Heart right ventricle (tissue), 16 donors: Measurements from ENCODE around the gene ATF6B. TPM values are rescaled to one million over a fixed set of nuclear protein-coding genes. Genes with fewer than 3 reads are reported as not detected.

ENCODE experiments used
- ATAC-seq, 8 donors: fragments of 200-7000 bp; cut with Tn5 transposase; one replicate each; pipeline ENCODE4 v1.9.1; 2020; ENCODE audit warnings: mild to moderate bottlenecking in 8 of 8, moderate library complexity in 8 of 8, moderate number of reproducible peaks in 1 of 8
- DNase-seq, 2 donors: peaks; one replicate each; pipeline ENCODE4 v3.0.0-alpha.2; 2020
- H3K27ac ChIP-seq, 10 donors: fragments of 200-600 bp; sonication (generic) in 2 of 10; one replicate each; pipeline versions ENCODE4 v1.5.0 to v1.8.0; 2020 to 2022; ENCODE audit warnings: mild to moderate bottlenecking in 3 of 10
- H3K27me3 ChIP-seq, 7 donors: fragments of 200-600 bp; one replicate each; pipeline ENCODE4 v1.8.0; 2021 to 2022; ENCODE audit warnings: mild to moderate bottlenecking in 2 of 7
- H3K36me3 ChIP-seq, 9 donors: fragments of 200-600 bp; sonication (generic) in 1 of 9; one replicate each; pipeline versions ENCODE4 v1.5.0 to v1.8.0; 2020 to 2022; ENCODE audit warnings: mild to moderate bottlenecking in 2 of 9
- H3K4me1 ChIP-seq, 9 donors: fragments of 200-600 bp; sonication (generic) in 1 of 9; one replicate each; pipeline versions ENCODE4 v1.5.0 to v1.8.0; 2020 to 2022; ENCODE audit warnings: mild to moderate bottlenecking in 4 of 9
- H3K4me3 ChIP-seq, 10 donors: fragments of 200-600 bp; sonication (generic) in 2 of 10; one replicate each; pipeline versions ENCODE4 v1.5.0 to v1.8.0; 2020 to 2022; ENCODE audit warnings: mild to moderate bottlenecking in 7 of 10, moderate library complexity in 2 of 10
- H3K9me3 ChIP-seq, 11 donors: fragments of 200-600 bp in 10 of 11; sonication (generic) in 2 of 11; one replicate each; pipeline versions ENCODE4 v1.5.0 to v1.8.0; 2013 to 2022; ENCODE audit warnings: mild to moderate bottlenecking in 2 of 11, control low read depth in 1 of 11, moderate library complexity in 1 of 11
- WGBS, 2 donors: extraction: QIAGEN DNeasy Blood & Tissue Kit; methylation state at CpG; one replicate each; pipeline ENCODE4 v1.1.7; 2013; ENCODE audit warnings: inconsistent platforms in 1 of 2; 5-methylcytosine and 5-hydroxymethylcytosine counted together
- intact Hi-C, 10 donors: fragments of 100-400 bp; cut with DNase I; formaldehyde crosslinking; loops; one replicate each; pipeline versions ENCODE4 v1.11.1 to v1.14.2; 2022
- polyA plus RNA-seq, 2 donors: library from polyadenylated mRNA; stranded (reverse); fragments of 200-250 nt; gene quantifications; one replicate each; pipeline ENCODE4 v1.2.3, GENCODE V29; 2013
- total RNA-seq, 10 donors: library from RNA; stranded (reverse); fragmentation: NEBNext Ultra II Directional in 3 of 10; extraction: Animal tissue kit (Norgen Biotek cat#: 25700) in 3 of 10; gene quantifications; one replicate each; pipeline versions ENCODE4 v1.2.1 to v1.2.4, GENCODE V29; 2021 to 2023
- TF ChIP-seq, protein P1 (sequence below), 9 donors: fragments of 200-600 bp; sonication (generic) in 2 of 9; IDR thresholded peaks; one replicate each; pipeline versions ENCODE4 v1.5.0 to v1.8.0; 2021 to 2022; ENCODE audit warnings: antibody characterized with exemption in 9 of 9, mild to moderate bottlenecking in 5 of 9, moderate library complexity in 1 of 9
- donor health status: Arrhythmogenic right ventricular cardiomyopathy.
- donor health status: ischemic (EF 13 %, LVEDD 7.1; RV severe dilation, severe dysfunction).
- donor health status: healthy with polysubstance abuse.
- donor health status: DM: no; HTN: yes; CAD: no.
- donor health status: DM: no; HTN: no; CAD: no.
- donor health status: ischemic (EF 25% LVEDD 6.9; RV normal size, moderate dysfunction).
- donor health status: ischemic (EF 25% LVEDD 5.7; RV mildly dilated, moderate dysfunction).
- donor health status: healthy.
- donor health status: DM: yes; HTN: yes; CAD: no.
- donor health status: Ischemic cardiomyopathy.
- donor health status: ischemic (EF 35%, LVEDD 5.7; RV mildly dilated, moderate dysfunction).
- donor health status: nonischemic (EF 11% LVEDD 7.7; RV severe dilation, severe dysfunction).
- donor health status: DM: yes; HTN: yes; CAD: no.
- donor health status: PGD.
- donor health status: ischemic (EF 29% LVEDD 5.4; RV normal size, mild dysfunction).
- donor health status: nonischemic (EF 23%, LVEDD 6.1; RV moderate dilation, normal function).

Gene ATF6B
- total and polyA plus RNA-seq, 12 donors, result 20.1 to 47.0 (median 29.4) TPM

GRCh38 chr6:32118782-32119628 lies 9.0 kb downstream of the ATF6B start:
- intact Hi-C loops, result loop anchor here in 5 of 10 donors (5.0 to 10.0 kb wide), 4 partner anchors 33 to 126 kb away; partner anchors contain the start of genes PPT2 (in 2 of the 5) and PRRT1 (in 2 of the 5)
- 20 to 22% methylated on average over 17 of the region's 17 CpGs for WGBS, 2 donors
- Histone ChIP-seq H3K36me3 (peaks cover 0 to 93% (median 59%) of the 10 kb centered on the region in 9 donors), H3K27ac (peak overlapping the region in 9 of 10 donors; percentile 3 to 68 (median 51)), H3K4me1 (peaks cover 7 to 34% (median 20%) of the 10 kb centered on the region in 9 donors), H3K4me3 (no peak overlapping the region), H3K27me3 (no peaks in the 10 kb centered on the region), H3K9me3 (no peaks in the 10 kb centered on the region)
- ATAC-seq (peak; percentile 73 to 88 (median 80)), DNase-seq (peak; percentile 86 to 88)
- TF ChIP-seq, protein P1, sequence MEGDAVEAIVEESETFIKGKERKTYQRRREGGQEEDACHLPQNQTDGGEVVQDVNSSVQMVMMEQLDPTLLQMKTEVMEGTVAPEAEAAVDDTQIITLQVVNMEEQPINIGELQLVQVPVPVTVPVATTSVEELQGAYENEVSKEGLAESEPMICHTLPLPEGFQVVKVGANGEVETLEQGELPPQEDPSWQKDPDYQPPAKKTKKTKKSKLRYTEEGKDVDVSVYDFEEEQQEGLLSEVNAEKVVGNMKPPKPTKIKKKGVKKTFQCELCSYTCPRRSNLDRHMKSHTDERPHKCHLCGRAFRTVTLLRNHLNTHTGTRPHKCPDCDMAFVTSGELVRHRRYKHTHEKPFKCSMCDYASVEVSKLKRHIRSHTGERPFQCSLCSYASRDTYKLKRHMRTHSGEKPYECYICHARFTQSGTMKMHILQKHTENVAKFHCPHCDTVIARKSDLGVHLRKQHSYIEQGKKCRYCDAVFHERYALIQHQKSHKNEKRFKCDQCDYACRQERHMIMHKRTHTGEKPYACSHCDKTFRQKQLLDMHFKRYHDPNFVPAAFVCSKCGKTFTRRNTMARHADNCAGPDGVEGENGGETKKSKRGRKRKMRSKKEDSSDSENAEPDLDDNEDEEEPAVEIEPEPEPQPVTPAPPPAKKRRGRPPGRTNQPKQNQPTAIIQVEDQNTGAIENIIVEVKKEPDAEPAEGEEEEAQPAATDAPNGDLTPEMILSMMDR (IDR thresholded peaks at IDR 0.05), result peak; percentile 80 to 97 (median 94)

- H3K4me3 ChIP-seq, result no peak overlapping the region
- DNase-seq (no peak), ATAC-seq (no peak)
- peaks cover 0 to 78% (median 46%) of the 10 kb centered on the region in 9 donors for H3K36me3 ChIP-seq
- H3K27ac ChIP-seq, result no peak overlapping the region
- TF ChIP-seq, protein P1 (IDR thresholded peaks at IDR 0.05), result no peak
- H3K4me1 ChIP-seq, result peaks cover 16 to 44% (median 35%) of the 10 kb centered on the region in 9 donors
- WGBS, 2 donors, result 87 to 91% methylated on average over 9 of the region's 9 CpGs
- H3K27me3 ChIP-seq, result no peaks in the 10 kb centered on the region
- intact Hi-C loops, result loop anchor here in 5 of 10 donors (5.0 to 10.0 kb wide), 4 partner anchors 35 to 127 kb away; partner anchors contain the start of genes PPT2 (in 2 of the 5) and PRRT1 (in 2 of the 5)
- no peaks in the 10 kb centered on the region for H3K9me3 ChIP-seq
Measured at GRCh38 chr6:32117461-32117860, 10.6 kb downstream of the ATF6B start.

DNA sequence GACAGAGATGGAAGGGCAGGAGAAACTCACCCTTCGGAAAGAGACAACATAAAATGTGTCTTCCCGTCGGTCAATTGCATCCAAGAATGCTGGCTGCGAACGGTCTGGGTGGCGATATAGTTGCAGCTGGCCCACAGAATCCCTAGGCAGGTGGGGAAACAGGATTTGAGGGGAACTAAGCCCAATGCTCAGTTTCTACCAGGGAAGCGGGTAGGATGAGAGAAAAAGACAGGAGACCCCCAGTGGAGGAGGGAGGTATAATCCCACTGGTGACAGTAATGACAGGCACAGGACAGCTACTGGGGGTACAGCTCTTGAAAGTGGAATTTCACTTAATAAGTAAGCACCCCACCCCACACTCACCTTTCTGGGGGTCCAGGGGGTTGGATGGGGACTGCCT lies 11.4 kb downstream of the ATF6B start:
- H3K4me3 ChIP-seq, result no peak overlapping the region
- peak overlapping the region in 1 of 10 donors; percentile 21 for H3K27ac ChIP-seq
- TF ChIP-seq, protein P1 (IDR thresholded peaks at IDR 0.05), result peak in 7 of 9 donors; percentile 31 to 46 (median 38)
- DNase-seq, result no peak
- H3K9me3 ChIP-seq, result no peaks in the 10 kb centered on the region
- peaks cover 0 to 70% (median 42%) of the 10 kb centered on the region in 9 donors for H3K36me3 ChIP-seq
- H3K27me3 ChIP-seq, result no peaks in the 10 kb centered on the region
- ATAC-seq, result no peak
- intact Hi-C loops, result loop anchor here in 5 of 10 donors (5.0 to 10.0 kb wide), 4 partner anchors 36 to 128 kb away; partner anchors contain the start of genes PPT2 (in 2 of the 5) and PRRT1 (in 2 of the 5)
- 86 to 91% methylated on average over 7 of the region's 7 CpGs for WGBS, 2 donors
- H3K4me1 ChIP-seq, result peaks cover 16 to 52% (median 43%) of the 10 kb centered on the region in 9 donors

GRCh38 chr6:32115623-32116022 lies 12.4 kb downstream of the ATF6B start:
- ATAC-seq, result no peak
- H3K36me3 ChIP-seq, result peaks cover 0 to 59% (median 32%) of the 10 kb centered on the region in 9 donors
- 81 to 88% methylated on average over 6 of the region's 6 CpGs for WGBS, 2 donors
- H3K9me3 ChIP-seq, result no peaks in the 10 kb centered on the region
- peaks cover 16 to 63% (median 54%) of the 10 kb centered on the region in 9 donors for H3K4me1 ChIP-seq
- DNase-seq, result no peak
- peak overlapping the region in 3 of 10 donors; percentile 20 to 96 (median 89) for H3K27ac ChIP-seq
- intact Hi-C loops, result loop anchor here in 5 of 10 donors (5.0 to 10.0 kb wide), 4 partner anchors 37 to 129 kb away; partner anchors contain the start of genes PPT2 (in 2 of the 5) and PRRT1 (in 2 of the 5)
- TF ChIP-seq, protein P1 (IDR thresholded peaks at IDR 0.05), result no peak
- no peaks in the 10 kb centered on the region for H3K27me3 ChIP-seq
- H3K4me3 ChIP-seq, result no peak overlapping the region
